ENCODE measurements around the gene LRRC8D. TPM values are rescaled to one million over a fixed set of nuclear protein-coding genes. Genes with fewer than 3 reads are reported as not detected.

LRRC8D gene
- total RNA-seq, 1 experiment from 2014 or later = 37.2 TPM

- Histone ChIP-seq H2BK20ac (ENCODE audit: low read depth, low read length, poor library complexity, severe bottlenecking) (no peak overlapping the region), H3K4me2 (ENCODE audit: insufficient read depth, insufficient read length, low read length) (no peak overlapping the region), H3K4me1 (ENCODE audit: insufficient read depth, low read length) (peaks cover 9% of the 10 kb centered on the region), H3K23ac (ENCODE audit: insufficient read length, low read depth, low read length) (no peak overlapping the region), H3K14ac (ENCODE audit: insufficient read depth, low read length) (no peak overlapping the region), H4K8ac (replicated peaks; ENCODE audit: insufficient read length, low read depth, low read length) (no peak overlapping the region), H2AFZ (ENCODE audit: low read length) (no peak overlapping the region), H4K20me1 (ENCODE audit: control insufficient read depth, insufficient read depth, insufficient read length) (no peaks in the 10 kb centered on the region), H3K18ac (ENCODE audit: insufficient read length, low read depth, low read length) (no peak overlapping the region), H3K9me3 (ENCODE audit: control insufficient read depth, low read depth, low read length) (no peaks in the 10 kb centered on the region), H3K79me2 (ENCODE audit: insufficient read depth, low read length) (peaks cover 5% of the 10 kb centered on the region; the same call in 1 of the 2 replicates), H3K79me1 (ENCODE audit: insufficient read depth, low read depth, low read length, poor library complexity, severe bottlenecking) (peaks cover 4% of the 10 kb centered on the region), H3K27me3 (ENCODE audit: insufficient read depth, low read length) (no peaks in the 10 kb centered on the region), H3K56ac (ENCODE audit: insufficient read length, low read depth, low read length) (no peak overlapping the region), H3K4ac (ENCODE audit: low read depth, low read length) (no peak overlapping the region), H3K9ac (ENCODE audit: extremely low read depth, insufficient read length, low read length) (no peak overlapping the region), H3T11ph (ENCODE audit: low read length) (no peak overlapping the region), H3K23me2 (ENCODE audit: insufficient read length, low read depth, low read length, poor library complexity, severe bottlenecking) (no peaks in the 10 kb centered on the region), H3K27ac (ENCODE audit: insufficient read length, low read depth, low read length) (no peak overlapping the region), H2AK5ac (ENCODE audit: insufficient read length, low read length) (no peak overlapping the region), H2BK12ac (ENCODE audit: insufficient read length, low read depth, low read length) (no peak overlapping the region), H4K5ac (ENCODE audit: insufficient read length, low read depth, low read length) (no peak overlapping the region), H2BK5ac (ENCODE audit: insufficient read length, low read length) (no peak overlapping the region), H2BK120ac (ENCODE audit: low read depth, low read length, poor library complexity, severe bottlenecking) (no peak overlapping the region), H4K91ac (ENCODE audit: insufficient read length, low read depth, low read length) (no peak overlapping the region), H2BK15ac (ENCODE audit: low read depth, low read length) (no peak overlapping the region)
- no CpG with 5 or more reads among the region's 1 CpG for WGBS (ENCODE audit: extremely low coverage, insufficient read length, low lambda C conversion rate)
- Mint-ChIP-seq H3K9me3 (no peaks in the 10 kb centered on the region), H3K4me3 (no peak overlapping the region), H3K27me3 (ENCODE audit: low read depth) (no peaks in the 10 kb centered on the region), H3K4me1 (peaks cover 44 to 45% of the 10 kb centered on the region in 2 experiments), H3K27ac (no peak overlapping the region), H3K36me3 (ENCODE audit: insufficient read depth in 1 of 3, low read depth in 3 of 3) (peaks cover 5 to 26% (median 25%) of the 10 kb centered on the region in 3 experiments; a peak in 6 of 7 replicates)
- no peak for DNase-seq
- TF ChIP-seq, protein P1, sequence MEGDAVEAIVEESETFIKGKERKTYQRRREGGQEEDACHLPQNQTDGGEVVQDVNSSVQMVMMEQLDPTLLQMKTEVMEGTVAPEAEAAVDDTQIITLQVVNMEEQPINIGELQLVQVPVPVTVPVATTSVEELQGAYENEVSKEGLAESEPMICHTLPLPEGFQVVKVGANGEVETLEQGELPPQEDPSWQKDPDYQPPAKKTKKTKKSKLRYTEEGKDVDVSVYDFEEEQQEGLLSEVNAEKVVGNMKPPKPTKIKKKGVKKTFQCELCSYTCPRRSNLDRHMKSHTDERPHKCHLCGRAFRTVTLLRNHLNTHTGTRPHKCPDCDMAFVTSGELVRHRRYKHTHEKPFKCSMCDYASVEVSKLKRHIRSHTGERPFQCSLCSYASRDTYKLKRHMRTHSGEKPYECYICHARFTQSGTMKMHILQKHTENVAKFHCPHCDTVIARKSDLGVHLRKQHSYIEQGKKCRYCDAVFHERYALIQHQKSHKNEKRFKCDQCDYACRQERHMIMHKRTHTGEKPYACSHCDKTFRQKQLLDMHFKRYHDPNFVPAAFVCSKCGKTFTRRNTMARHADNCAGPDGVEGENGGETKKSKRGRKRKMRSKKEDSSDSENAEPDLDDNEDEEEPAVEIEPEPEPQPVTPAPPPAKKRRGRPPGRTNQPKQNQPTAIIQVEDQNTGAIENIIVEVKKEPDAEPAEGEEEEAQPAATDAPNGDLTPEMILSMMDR (conservative IDR thresholded peaks at IDR 0.05) = no peak
These were observed 7.1 kb downstream of the LRRC8D start for GRCh38 chr1:89827902-89828301.

All from H9 (cell line).